SK-N-MC (cell line): ENCODE results near the gene KLHDC9.
A peak's percentile ranks its signal among the peaks of the same experiment; 100 is the strongest.

Source experiments
- DNase-seq: peaks from one replicate; pipeline ENCODE4 v3.0.0-alpha.2; 2011; ENCODE audit warnings: low read depth, low spot score
- H3K27ac ChIP-seq: fragments of 200-600 bp; sonication (generic); 2 replicates; pipeline ENCODE4 v1.5.1; 2016; ENCODE audit warnings: mixed run types
- H3K36me3 ChIP-seq: fragments of 200-600 bp; sonication (generic); 2 replicates; pipeline ENCODE4 v1.6.1; 2017; ENCODE audit warnings: antibody characterized with exemption, low read length, mixed read lengths; ENCODE audit not compliant: insufficient read depth
- H3K4me3 ChIP-seq: fragments of 200-600 bp; sonication (generic); 2 replicates; pipeline ENCODE4 v1.5.1; 2016
- H3K9ac ChIP-seq: fragments of 200-600 bp; sonication (generic); 2 replicates; pipeline ENCODE4 v1.8.0; 2017; ENCODE audit warnings: mixed run types, mixed read lengths; ENCODE audit not compliant: insufficient read length
- H3K9me3 ChIP-seq: fragments of 200-600 bp; sonication (generic); 2 replicates; pipeline ENCODE4 v1.6.1; 2017; ENCODE audit warnings: low read depth, mild to moderate bottlenecking, antibody characterized with exemption, low read length, moderate library complexity, mixed read lengths
- EZH2 ChIP-seq: fragments of 200-600 bp; sonication (generic); IDR thresholded peaks from one replicate; pipeline ENCODE4 v1.6.1; 2017; ENCODE audit warnings: antibody characterized with exemption
- FOXP2 ChIP-seq: optimal IDR thresholded peaks from 2 replicates; pipeline ENCODE3; 2011; ENCODE audit warnings: mild to moderate bottlenecking, moderate library complexity; ENCODE audit not compliant: insufficient read depth; ENCODE audit errors: extremely low read length, control extremely low read depth
- POLR2AphosphoS5 ChIP-seq: IDR thresholded peaks from 2 replicates; pipeline ENCODE4 v1.6.1; 2012; ENCODE audit warnings: mild to moderate bottlenecking, low read depth, low read length, borderline replicate concordance

Gene KLHDC9

GRCh38 chr1:161091796-161092507 is 6.2 kb upstream of the KLHDC9 start:
- no peak for DNase-seq
- TF ChIP-seq FOXP2 (no peak), POLR2AphosphoS5 (no peak), EZH2 (no peak)
- no peak overlapping the region for H3K9ac ChIP-seq
- H3K4me3 ChIP-seq, result no peak overlapping the region
- no peaks in the 10 kb centered on the region for H3K9me3 ChIP-seq
- no peak overlapping the region for H3K27ac ChIP-seq
- no peaks in the 10 kb centered on the region for H3K36me3 ChIP-seq

- DNase-seq, result no peak
- TF ChIP-seq EZH2 (no peak), FOXP2 (no peak), POLR2AphosphoS5 (no peak)
- H3K9ac ChIP-seq, result no peak overlapping the region
- no peak overlapping the region for H3K27ac ChIP-seq
- no peak overlapping the region for H3K4me3 ChIP-seq
- no peaks in the 10 kb centered on the region for H3K9me3 ChIP-seq
- no peaks in the 10 kb centered on the region for H3K36me3 ChIP-seq
These were observed 5.5 kb upstream of the KLHDC9 start for GRCh38 chr1:161092621-161093028.

- Histone ChIP-seq H3K27ac (no peak overlapping the region), H3K9me3 (no peaks in the 10 kb centered on the region), H3K36me3 (peaks cover 4% of the 10 kb centered on the region; the same call in 1 of the 2 replicates), H3K4me3 (no peak overlapping the region), H3K9ac (no peak overlapping the region)
- TF ChIP-seq POLR2AphosphoS5, result no peak
- no peak for TF ChIP-seq EZH2
- no peak for TF ChIP-seq FOXP2
- DNase-seq, result no peak
These were observed 3.7 kb upstream of the KLHDC9 start for GRCh38 chr1:161094481-161094880.

- Histone ChIP-seq H3K9me3 (no peaks in the 10 kb centered on the region), H3K9ac (no peak overlapping the region), H3K36me3 (peaks cover 9% of the 10 kb centered on the region), H3K27ac (no peak overlapping the region), H3K4me3 (no peak overlapping the region)
- TF ChIP-seq POLR2AphosphoS5, result no peak
- no peak for TF ChIP-seq EZH2
- TF ChIP-seq FOXP2, result no peak
- DNase-seq, result no peak
These were observed 2.9 kb upstream of the KLHDC9 start for GRCh38 chr1:161095230-161095629.

GRCh38 chr1:161096015-161096414 is 2.1 kb upstream of the KLHDC9 start:
- no peak overlapping the region for H3K4me3 ChIP-seq
- no peak for DNase-seq
- H3K27ac ChIP-seq, result no peak overlapping the region
- TF ChIP-seq FOXP2 (no peak), EZH2 (no peak), POLR2AphosphoS5 (no peak)
- H3K9ac ChIP-seq, result no peak overlapping the region
- H3K9me3 ChIP-seq, result no peaks in the 10 kb centered on the region
- peaks cover 11% of the 10 kb centered on the region for H3K36me3 ChIP-seq

GRCh38 chr1:161096530-161096929 is 1.6 kb upstream of the KLHDC9 start:
- Histone ChIP-seq H3K9ac (no peak overlapping the region), H3K36me3 (peaks cover 14% of the 10 kb centered on the region), H3K9me3 (no peaks in the 10 kb centered on the region), H3K4me3 (no peak overlapping the region), H3K27ac (no peak overlapping the region)
- DNase-seq, result no peak
- no peak for TF ChIP-seq FOXP2
- no peak for TF ChIP-seq POLR2AphosphoS5

GRCh38 chr1:161099090-161099802 is 1.1 kb downstream of the KLHDC9 start:
- no peak for DNase-seq
- Histone ChIP-seq H3K9me3 (no peaks in the 10 kb centered on the region), H3K36me3 (peaks cover 24% of the 10 kb centered on the region), H3K9ac (no peak overlapping the region), H3K27ac (no peak overlapping the region), H3K4me3 (no peak overlapping the region)
- TF ChIP-seq FOXP2 (no peak), POLR2AphosphoS5 (no peak), EZH2 (no peak)

GRCh38 chr1:161100556-161100955 is 2.4 kb downstream of the KLHDC9 start:
- H3K36me3 ChIP-seq, result peaks cover 24% of the 10 kb centered on the region
- no peak for TF ChIP-seq EZH2
- TF ChIP-seq FOXP2, result no peak
- no peak for TF ChIP-seq POLR2AphosphoS5
- H3K9ac ChIP-seq, result no peak overlapping the region

GRCh38 chr1:161106431-161106830 is 8.3 kb downstream of the KLHDC9 start:
- peaks cover 17% of the 10 kb centered on the region; the same call in 1 of the 2 replicates for H3K36me3 ChIP-seq
- no peak for DNase-seq
- TF ChIP-seq EZH2 (no peak), POLR2AphosphoS5 (no peak), FOXP2 (no peak)

More at GRCh38 chr1:161100556-161100955, 2.4 kb downstream of the KLHDC9 start:
- Histone ChIP-seq H3K27ac (0 out of 2 replicates have a peak overlapping the region, but pooled peaks have one; percentile 3), H3K4me3 (no peak overlapping the region), H3K9me3 (no peaks in the 10 kb centered on the region)
- DNase-seq, result no peak

More at GRCh38 chr1:161106431-161106830, 8.3 kb downstream of the KLHDC9 start:
- Histone ChIP-seq H3K9me3 (no peaks in the 10 kb centered on the region), H3K4me3 (no peak overlapping the region), H3K9ac (no peak overlapping the region), H3K27ac (no peak overlapping the region)
